NCI-H2196 treated with DMSO at 0.1 percent for 48 hours (cell line): ENCODE data around the gene NOL4L.

ENCODE experiments used
- DNase-seq: peaks from one replicate; lab custom pipeline; 2025; ENCODE audit not compliant: unreplicated experiment; lab: John Stamatoyannopoulos, UW

The NOL4L gene, protein sequence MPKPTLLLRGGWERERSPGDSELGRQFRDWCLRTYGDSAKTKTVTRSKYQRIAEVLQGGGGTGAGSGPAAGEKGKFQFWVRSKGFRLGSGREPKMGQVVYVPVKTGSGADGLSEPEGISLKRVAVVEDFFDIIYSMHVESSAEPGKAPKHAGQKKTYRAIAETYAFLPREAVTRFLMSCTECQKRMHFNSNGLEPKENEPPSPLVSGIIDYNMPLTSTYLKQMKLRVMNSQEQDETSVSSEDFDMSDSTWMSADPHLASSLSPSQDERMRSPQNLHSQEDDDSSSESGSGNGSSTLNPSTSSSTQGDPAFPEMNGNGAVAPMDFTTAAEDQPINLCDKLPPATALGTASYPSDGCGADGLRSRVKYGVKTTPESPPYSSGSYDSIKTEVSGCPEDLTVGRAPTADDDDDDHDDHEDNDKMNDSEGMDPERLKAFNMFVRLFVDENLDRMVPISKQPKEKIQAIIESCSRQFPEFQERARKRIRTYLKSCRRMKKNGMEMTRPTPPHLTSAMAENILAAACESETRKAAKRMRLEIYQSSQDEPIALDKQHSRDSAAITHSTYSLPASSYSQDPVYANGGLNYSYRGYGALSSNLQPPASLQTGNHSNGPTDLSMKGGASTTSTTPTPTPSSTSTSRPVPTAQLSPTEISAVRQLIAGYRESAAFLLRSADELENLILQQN

GRCh38 chr20:32585011-32585585 lies at the start of gene NOL4L:
Gene NOL4L, minus strand, starts transcription at chr20:32585333. Its CDS starts 443 bp downstream, at chr20:32584890.
- DNase-seq = no peak

- no peak for DNase-seq
These were observed 49.1 kb upstream of the NOL4L start for GRCh38 chr20:32634041-32634805.

DNA sequence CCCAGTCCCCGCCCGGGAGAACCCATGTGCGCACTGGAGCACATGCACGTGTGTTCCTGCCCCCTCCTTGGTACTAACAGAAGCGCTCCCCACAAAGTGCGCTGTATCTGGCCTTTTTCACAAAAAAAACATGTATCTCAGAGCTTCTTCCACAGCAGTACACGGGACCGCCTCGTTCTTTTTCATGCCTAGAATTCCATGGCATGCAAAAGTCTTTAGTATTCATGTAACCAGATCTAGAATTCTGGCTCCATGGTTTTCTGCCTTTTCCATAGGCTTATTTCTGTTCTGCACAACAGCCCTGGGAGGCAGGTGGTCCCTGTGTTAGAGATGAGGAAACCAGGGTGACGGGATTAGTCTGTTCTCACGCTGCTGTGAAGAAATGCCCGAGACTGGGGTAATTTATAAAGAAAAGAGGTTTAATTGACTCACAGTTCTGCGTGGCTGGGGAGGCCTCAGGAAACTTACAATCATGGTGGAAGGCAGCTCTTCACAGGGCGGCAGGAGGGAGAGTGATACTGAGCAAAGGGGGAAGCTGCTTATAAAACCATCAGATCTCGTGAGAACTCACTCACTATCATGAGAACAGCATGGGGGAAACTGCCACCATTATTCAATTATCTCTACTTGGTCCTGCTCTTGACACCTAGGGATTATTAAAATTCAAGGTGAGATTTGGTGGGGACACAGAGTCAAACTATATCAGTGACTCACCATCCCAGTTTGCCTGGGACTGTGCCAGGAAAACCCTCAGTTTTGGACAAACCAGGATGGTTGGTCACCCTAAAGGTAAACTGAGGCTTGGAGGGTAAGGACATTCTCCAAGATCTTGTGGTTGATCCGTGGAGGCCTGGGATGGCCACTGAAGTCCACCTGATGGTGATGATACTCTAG lies 47.6 kb upstream of the NOL4L start:
- no peak for DNase-seq

GRCh38 chr20:32631933-32632460 lies 46.9 kb upstream of the NOL4L start:
- DNase-seq = no peak

GRCh38 chr20:32629813-32630212 lies 44.7 kb upstream of the NOL4L start:
- no peak for DNase-seq

- no peak for DNase-seq
These were observed 43.9 kb upstream of the NOL4L start for GRCh38 chr20:32628960-32629530.

DNA sequence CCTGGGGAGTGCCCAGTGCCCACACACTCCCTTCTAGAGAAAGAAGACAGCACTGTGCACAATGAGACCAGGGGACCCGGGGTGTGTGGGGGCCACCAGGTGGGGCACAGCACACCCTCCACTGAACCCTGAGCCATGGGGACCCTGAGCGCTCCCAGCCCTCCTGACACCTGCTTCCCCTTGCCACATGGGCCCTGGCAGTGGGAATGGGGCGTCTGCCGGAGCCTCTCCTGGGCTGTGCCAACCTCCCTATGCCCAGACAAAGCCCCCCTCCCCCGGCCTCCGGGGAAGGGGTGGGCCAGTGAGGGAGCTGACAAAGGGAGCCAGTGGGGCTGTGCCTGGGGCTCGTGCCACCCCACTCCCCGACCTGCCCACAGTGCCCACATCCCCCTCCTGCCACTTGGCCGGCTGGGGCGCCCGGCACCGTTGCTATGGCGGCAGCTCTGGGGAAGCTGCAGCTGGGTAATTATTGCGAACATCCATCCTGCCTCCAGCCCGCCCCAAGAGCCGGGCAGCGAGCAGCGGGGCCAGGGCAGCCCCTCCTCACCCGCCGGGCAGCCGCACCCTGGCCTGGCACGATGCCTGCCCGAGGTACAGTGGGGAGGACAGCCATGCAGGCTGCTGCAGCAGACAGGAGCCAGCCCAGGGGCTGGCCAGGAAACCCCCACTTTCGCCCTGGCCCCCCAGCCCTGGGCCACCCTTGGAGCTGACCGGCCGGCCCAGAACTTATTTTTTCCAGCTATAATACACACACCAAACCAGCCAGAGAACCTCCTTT lies 41.9 kb upstream of the NOL4L start:
- peak; percentile 84 for DNase-seq

- no peak for DNase-seq
These were observed 41.3 kb upstream of the NOL4L start for GRCh38 chr20:32626407-32626806.

DNA sequence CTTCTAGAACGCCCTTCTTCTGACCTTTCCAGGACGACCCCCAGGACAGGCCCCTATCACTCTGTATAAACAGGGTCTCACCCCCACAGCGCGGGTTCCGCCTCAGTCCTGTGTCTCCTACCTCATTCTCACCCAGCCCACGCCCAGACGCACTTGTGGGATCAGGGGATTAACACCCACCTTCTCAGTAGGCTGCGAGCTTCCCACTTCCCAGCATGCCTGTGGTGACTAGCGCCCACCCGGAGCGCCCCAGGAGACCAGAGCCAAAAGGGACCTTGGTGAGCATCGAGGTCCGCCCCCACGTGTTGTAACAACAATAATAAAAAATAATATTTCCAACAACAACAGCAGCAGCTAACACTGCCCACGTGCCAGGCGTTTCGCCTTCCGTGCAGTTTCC lies 40.9 kb upstream of the NOL4L start:
- DNase-seq = no peak

DNA sequence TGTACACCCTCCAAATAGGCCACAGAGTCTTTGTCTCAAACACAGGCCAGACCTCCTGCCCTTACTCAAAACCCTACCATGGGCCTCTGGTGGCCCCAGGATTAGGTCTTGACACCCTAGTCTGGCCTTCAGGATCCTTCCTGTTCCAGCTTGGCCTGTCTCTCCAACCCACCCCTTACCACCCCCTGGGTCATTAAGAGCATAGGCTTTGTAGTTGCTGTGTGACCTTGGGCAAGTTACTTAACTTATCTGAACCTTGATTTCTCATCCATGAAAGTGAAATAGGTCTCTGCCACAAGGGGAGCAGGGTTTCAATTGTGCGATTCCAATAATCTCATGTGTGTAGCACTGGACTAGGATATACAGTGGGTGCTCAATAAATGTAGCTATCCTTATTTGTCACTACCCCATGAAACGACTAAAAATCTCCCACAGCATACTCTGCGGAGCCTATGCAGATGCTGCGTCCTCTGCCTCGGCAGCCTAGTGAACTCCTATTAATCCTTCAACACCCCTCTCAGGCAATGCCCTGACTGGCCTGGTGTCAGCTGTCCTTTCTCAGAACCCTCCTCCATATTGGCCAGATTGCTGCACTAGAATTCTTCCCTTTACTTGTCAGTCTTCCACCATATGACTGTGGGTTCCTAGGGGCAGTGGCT lies 39.7 kb upstream of the NOL4L start:
- DNase-seq = no peak

DNA sequence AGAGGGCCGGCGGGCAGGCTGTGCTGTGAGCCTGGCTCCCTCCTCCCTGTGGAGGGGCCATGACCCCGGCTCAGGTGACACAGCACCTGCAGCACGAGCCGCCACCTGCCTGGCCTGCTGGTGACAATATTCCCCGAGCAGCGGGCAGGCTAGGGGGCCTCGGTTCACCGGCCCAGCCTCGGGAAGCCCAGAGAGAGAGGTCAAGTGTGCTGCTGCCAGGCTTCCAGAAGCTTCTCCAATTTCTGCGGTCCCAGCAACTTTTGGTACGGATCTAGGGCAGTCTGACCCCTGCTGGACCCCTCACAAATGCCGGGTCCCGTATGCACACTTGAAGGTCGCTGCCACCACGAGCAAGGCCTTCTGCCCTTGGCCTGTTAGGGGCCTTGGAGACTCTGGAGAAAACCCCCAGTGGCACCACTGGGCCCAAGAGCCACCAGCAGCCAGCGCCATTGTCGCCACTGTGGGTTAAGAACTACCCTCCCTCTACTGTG lies 38.6 kb upstream of the NOL4L start:
- peak; percentile 48 for DNase-seq

DNA sequence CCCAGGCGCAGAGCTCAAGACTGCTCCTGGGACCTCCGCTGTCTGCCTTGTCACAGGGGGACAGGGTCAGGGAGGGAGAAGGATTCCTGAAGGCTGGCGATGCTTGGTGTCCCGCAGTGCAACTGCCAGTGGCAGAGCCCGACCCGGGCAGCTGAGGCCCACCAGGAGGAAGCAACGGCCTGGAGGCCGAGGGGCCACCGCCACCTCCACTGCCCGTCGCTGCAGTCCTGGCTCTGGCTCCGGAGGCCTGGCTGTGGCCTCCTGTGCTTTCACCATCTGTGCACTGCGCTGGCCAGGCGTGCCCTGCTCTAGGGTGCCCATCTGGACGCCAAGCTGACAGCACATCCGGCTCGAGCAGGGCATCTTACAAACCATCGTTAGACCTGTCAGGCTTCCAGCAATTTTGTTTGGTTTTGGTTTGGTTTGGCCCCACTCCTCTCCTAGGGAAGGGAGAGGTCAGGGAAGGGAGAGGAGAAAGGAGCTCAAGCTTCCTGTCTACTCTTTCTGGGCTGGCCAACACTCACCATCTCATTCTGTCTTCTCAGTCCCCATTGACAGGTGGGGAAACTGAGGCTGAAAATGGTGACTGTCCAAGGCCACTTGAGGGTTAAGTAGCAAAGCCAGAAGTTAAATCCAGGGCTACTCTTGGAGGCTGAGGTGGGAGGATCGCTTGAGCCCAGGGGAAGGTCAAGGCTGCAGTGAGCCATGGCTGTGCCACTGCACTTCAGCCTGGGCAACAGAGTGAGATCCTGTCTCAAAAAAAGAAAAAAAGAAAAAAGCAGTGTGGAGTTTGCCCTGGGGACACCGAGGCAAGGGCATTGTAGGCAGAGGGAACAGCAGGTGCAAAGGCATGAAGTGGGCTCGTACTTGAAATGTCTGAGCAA lies 37.7 kb upstream of the NOL4L start:
- DNase-seq = peak; percentile 12

DNA sequence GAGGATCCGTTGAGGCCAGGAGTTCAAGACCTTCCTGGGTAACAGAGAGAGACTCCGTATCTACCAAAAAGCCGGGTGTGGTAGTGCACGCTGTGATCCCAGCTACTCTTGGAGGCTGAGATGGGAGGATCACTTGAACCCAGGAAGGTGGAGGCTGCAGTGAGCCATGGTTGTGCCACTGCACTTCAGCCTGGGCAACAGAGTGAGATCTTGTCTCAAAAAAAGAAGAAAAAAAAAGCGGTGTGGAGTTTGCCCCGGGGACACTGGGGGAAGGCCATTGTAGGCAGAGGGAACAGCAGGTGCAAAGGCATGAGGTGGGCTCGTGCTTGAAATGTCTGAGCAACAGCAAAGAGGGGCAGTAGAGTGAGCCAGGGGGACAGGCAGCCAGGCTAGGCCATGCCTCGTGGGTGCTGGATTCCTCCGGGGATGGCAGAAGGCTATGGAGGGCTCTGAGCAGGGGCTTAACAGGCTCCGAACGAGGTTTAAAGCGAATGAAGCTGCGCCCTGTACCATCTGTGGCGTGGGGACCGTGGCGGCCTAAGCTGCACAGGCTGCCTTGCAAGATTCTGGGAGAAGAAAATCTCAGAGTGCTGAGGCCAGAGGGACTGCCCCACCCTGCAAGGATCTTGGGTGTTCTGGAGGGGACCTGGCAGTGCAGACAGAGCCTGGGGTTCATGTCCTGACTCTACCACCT lies 36.9 kb upstream of the NOL4L start:
- no peak for DNase-seq

DNA sequence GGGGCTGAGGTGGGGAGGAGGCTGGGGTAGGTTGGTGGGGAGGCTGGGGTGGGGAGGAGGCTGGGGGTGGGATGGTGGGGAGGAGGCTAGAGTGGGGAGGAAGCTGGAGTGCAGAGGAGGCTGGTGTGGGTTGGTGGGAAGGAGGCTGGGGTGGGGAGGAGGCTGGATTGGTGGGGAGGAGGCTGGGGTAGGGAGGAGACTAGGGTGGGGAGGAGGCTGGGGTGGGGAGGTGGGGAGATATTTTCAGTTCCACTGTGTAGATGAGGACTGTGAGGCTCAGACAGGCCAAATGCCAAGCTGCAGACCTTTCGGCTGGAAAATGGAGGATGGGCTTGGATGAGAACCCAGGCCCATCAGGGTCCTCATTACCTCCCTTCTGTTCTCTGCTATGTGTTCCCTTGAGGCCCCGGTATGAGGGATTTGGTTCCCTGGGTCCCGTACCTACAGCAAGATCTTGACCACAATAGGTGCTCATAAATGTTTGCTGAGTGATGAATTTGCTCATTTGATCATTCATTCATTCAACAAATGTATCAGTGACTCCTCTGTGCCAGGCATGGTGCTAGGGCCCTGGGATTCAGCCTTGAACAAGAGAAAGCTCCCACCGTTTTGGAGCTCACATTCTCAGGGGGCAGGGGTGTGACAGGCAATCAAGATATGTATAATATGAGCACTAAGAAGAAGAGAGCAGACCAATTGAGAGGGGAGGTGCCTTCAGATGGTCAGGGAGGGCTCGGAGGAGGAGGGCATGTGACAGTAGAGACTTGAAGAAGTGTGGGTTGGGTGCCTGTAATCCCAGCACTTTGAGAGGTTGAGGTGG lies 36.1 kb upstream of the NOL4L start:
- DNase-seq = no peak

DNA sequence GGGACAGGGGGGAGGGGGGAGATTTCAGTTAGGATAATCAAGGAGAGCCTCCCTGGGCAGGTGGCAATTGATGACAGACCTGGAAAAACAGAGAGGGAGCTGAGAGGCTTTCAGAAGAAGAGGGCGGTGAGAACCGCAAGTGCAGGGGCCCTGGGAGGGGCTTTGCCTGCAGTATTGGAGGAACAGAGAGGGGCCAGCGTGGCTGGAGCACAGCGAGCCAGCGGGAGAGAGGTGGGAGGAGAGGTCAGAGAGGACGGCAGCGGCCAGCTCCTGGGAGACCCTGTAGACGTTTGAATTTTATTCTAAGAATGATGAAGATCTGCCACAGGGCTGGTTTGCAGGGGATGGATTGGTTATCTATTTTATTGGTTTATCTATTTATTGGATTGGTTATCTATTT lies 34.5 kb upstream of the NOL4L start:
- DNase-seq = no peak

DNA sequence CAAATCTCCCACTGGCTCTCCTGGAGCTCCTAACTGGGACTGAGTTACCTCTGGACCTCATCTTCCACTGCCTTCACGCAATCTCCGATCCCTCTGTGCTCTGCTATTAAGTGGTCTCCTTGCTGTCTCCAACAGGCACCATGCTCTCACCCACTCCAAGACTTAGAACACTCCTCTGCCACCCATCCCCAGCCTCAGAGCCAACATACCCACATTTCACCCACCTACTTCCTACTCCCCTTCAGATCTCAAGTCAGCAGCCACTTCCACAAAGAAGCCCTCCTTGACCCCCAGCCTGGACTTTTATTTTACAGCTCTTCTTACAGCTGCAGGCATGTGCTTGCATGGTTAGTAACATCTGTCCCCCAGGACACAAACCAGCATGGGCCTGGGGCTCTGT lies 29.6 kb upstream of the NOL4L start:
- no peak for DNase-seq
